Tibial nerve (tissue), 4 donors: ENCODE measurements around the gene C1orf105. TPM values are rescaled to one million over a fixed set of nuclear protein-coding genes. Genes with fewer than 3 reads are reported as not detected.

Experiments used
- DNase-seq, 2 donors: peaks; one replicate each; pipeline ENCODE4 v3.0.0-alpha.2; 2019; ENCODE audit warnings: low spot score in 2 of 2
- H3K27ac ChIP-seq, 4 donors: fragments of 200-600 bp; sonication (generic) in 3 of 4; one replicate each; pipeline ENCODE4 v1.5.1; 2017 to 2019; ENCODE audit warnings: mild to moderate bottlenecking in 1 of 4
- H3K27me3 ChIP-seq, 2 donors: fragments of 200-600 bp; sonication (generic) in 1 of 2; one replicate each; pipeline versions ENCODE4 v1.5.1 to v1.6.0; 2017 to 2019
- H3K36me3 ChIP-seq, 3 donors: fragments of 200-600 bp; sonication (generic); one replicate each; pipeline ENCODE4 v1.5.1; 2018 to 2019
- H3K4me1 ChIP-seq, 4 donors: fragments of 200-600 bp; sonication (generic) in 3 of 4; one replicate each; pipeline ENCODE4 v1.5.1; 2017 to 2019
- H3K4me3 ChIP-seq, 4 donors: fragments of 200-600 bp; sonication (generic) in 3 of 4; one replicate each; pipeline ENCODE4 v1.5.1; 2017 to 2019; ENCODE audit warnings: mild to moderate bottlenecking in 1 of 4, moderate library complexity in 1 of 4
- H3K9me3 ChIP-seq, 4 donors: fragments of 200-600 bp; sonication (generic) in 3 of 4; one replicate each; pipeline ENCODE4 v1.5.1; 2017 to 2019
- EP300 ChIP-seq, 2 donors: sonication (generic); formaldehyde crosslinking; IDR thresholded peaks; one replicate each; pipeline ENCODE4 v1.6.1; 2017; ENCODE audit warnings: antibody characterized with exemption in 2 of 2, mild to moderate bottlenecking in 1 of 2
- POLR2A ChIP-seq, 2 donors: fragments of 450-650 bp; IDR thresholded peaks; one replicate each; pipeline ENCODE4 v1.6.1; 2017; ENCODE audit warnings: antibody characterized with exemption in 2 of 2, mild to moderate bottlenecking in 2 of 2, moderate library complexity in 2 of 2
- WGBS, 2 donors: methylation state at CpG; one replicate each; pipeline ENCODE4 v1.1.5; 2018; 5-methylcytosine and 5-hydroxymethylcytosine counted together
- total RNA-seq, 4 donors: library from RNA; depleted of rRNA; stranded (reverse); fragments of >200 nt; gene quantifications; one replicate each; pipeline ENCODE4 v1.1.0, GENCODE V29; 2016
- TF ChIP-seq, protein P1 (sequence below), 5 experiments: fragments of 200-600 bp in 3 of 5; fragments of 450-650 bp in 2 of 5; sonication (generic) in 3 of 5; IDR thresholded peaks; one replicate each; pipeline ENCODE4 v1.5.1; 2016 to 2019; ENCODE audit warnings: antibody characterized with exemption in 5 of 5, mild to moderate bottlenecking in 3 of 5, moderate library complexity in 2 of 5

C1orf105 gene
- total RNA-seq, 4 donors from 2014 or later, result not detected

DNA sequence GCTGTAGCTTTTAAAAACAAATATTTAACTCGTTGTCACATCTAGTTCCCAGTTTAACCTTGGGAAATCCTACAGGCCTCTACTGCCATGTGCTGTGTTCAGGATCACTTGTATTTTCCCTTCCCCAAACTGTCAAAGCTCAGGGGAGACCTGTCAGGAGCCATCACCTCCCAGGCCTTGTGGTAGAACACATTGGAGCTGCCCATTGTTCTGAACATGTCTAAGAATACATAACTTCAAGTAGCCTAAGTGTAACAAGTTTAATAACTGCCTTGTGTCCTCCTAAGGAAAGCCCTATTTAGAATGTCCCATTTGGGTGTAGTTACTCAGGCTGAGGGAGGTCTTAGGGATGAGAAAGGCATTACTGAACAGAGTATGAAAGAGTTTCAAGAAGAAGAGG, 52.0 kb downstream of the C1orf105 start:
- no peak for DNase-seq
- no peak for TF ChIP-seq POLR2A (IDR thresholded peaks at IDR 0.05)
- no peak overlapping the region for H3K4me3 ChIP-seq
- H3K27ac ChIP-seq, result no peak overlapping the region
- H3K9me3 ChIP-seq, result no peaks in the 10 kb centered on the region
- no peaks in the 10 kb centered on the region for H3K36me3 ChIP-seq
- H3K4me1 ChIP-seq, result peaks cover 0 to 11% (median 0%) of the 10 kb centered on the region in 4 donors
- H3K27me3 ChIP-seq, result no peaks in the 10 kb centered on the region
- WGBS, 2 donors, result 79 to 81% methylated on average over 1 of the region's 1 CpG

DNA sequence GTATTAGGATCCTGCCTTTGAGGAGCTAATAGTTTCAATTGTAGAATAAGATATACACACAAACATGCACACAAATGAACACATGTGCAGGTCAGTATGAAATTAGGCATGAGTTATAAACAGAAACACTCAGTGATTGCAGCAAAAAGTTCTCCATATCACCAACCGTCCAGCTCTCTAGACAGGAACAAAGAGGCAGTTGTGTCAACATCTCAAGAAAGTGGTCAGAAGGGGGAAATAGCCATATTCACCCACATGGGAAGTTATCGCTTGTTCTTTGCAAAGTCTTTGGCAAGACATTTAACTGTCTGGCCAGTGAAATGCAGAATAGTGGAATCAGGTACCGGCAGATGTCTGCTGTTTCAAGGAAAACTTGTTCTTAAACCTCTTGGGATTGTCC, 52.8 kb downstream of the C1orf105 start:
- Histone ChIP-seq H3K4me3 (no peak overlapping the region), H3K27ac (no peak overlapping the region), H3K36me3 (no peaks in the 10 kb centered on the region), H3K27me3 (no peaks in the 10 kb centered on the region), H3K9me3 (no peaks in the 10 kb centered on the region), H3K4me1 (peaks cover 0 to 11% (median 0%) of the 10 kb centered on the region in 4 donors)
- TF ChIP-seq, protein P1, sequence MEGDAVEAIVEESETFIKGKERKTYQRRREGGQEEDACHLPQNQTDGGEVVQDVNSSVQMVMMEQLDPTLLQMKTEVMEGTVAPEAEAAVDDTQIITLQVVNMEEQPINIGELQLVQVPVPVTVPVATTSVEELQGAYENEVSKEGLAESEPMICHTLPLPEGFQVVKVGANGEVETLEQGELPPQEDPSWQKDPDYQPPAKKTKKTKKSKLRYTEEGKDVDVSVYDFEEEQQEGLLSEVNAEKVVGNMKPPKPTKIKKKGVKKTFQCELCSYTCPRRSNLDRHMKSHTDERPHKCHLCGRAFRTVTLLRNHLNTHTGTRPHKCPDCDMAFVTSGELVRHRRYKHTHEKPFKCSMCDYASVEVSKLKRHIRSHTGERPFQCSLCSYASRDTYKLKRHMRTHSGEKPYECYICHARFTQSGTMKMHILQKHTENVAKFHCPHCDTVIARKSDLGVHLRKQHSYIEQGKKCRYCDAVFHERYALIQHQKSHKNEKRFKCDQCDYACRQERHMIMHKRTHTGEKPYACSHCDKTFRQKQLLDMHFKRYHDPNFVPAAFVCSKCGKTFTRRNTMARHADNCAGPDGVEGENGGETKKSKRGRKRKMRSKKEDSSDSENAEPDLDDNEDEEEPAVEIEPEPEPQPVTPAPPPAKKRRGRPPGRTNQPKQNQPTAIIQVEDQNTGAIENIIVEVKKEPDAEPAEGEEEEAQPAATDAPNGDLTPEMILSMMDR (IDR thresholded peaks at IDR 0.05), result no peak
- TF ChIP-seq POLR2A (IDR thresholded peaks at IDR 0.05) (no peak), EP300 (IDR thresholded peaks at IDR 0.05) (no peak)
- no peak for DNase-seq
- 27 to 38% methylated on average over 3 of the region's 3 CpGs for WGBS, 2 donors

DNA sequence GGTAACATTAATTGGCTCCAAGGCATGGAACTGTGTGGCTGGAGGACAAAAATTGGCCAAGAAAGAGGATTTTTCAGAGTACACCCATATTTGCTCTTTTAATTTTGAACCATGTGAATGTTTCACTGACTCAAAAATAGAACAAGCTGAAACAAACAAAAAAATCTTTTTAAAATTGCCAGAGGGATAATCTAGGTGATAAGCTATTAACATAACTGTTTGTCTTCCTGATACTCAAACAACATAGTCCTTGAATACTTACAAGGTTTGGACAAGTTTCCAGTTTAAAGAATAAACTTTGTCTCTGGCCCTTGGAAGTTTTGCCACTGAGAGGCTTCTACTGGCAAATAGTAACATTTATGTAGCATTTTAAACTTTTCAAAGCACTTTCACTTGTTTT, 53.4 kb downstream of the C1orf105 start:
- no peaks in the 10 kb centered on the region for H3K27me3 ChIP-seq
- H3K27ac ChIP-seq, result no peak overlapping the region
- no peaks in the 10 kb centered on the region for H3K9me3 ChIP-seq
- peaks cover 0 to 11% (median 0%) of the 10 kb centered on the region in 4 donors for H3K4me1 ChIP-seq
- H3K4me3 ChIP-seq, result no peak overlapping the region
- no peaks in the 10 kb centered on the region for H3K36me3 ChIP-seq
- TF ChIP-seq POLR2A (IDR thresholded peaks at IDR 0.05), result no peak
- TF ChIP-seq, protein P1 (IDR thresholded peaks at IDR 0.05), result no peak
- no peak for TF ChIP-seq EP300 (IDR thresholded peaks at IDR 0.05)
- DNase-seq, result no peak

DNA sequence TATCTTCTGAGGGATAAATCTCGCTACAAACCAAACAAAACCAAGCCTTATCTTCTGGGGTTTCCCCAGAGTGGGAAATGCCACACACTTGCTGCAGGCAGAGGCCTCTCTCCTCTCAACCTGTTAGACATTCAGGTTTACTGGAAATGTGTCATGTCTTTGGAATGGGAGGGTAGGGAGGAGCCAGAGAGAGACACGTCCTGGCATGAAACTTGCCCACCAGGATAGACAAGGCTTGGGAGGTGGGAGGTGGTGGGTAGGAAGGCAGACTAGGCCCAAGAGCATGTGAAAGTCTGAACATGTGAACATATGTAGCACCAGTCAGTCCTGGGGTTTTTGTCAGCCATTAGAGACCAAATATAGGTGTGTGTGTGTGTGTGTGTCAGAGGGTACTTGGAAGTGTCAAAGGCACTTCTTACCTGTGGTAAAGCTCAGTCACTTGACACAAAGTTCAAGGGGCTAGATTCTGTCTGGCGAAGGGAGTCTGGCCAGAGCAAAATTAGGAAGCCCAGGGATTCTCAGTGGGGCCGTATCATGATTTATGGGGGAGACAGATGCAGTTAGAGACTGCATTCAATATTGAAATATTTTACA, 55.8 kb downstream of the C1orf105 start:
- WGBS, 2 donors, result 69 to 72% methylated on average over 4 of the region's 4 CpGs
- Histone ChIP-seq H3K27ac (no peak overlapping the region), H3K4me3 (no peak overlapping the region), H3K4me1 (peaks cover 0 to 11% (median 0%) of the 10 kb centered on the region in 4 donors), H3K9me3 (no peaks in the 10 kb centered on the region), H3K27me3 (no peaks in the 10 kb centered on the region), H3K36me3 (no peaks in the 10 kb centered on the region)
- TF ChIP-seq POLR2A (IDR thresholded peaks at IDR 0.05) (no peak), EP300 (IDR thresholded peaks at IDR 0.05) (no peak)
- TF ChIP-seq, protein P1 (IDR thresholded peaks at IDR 0.05), result no peak
- no peak for DNase-seq

DNA sequence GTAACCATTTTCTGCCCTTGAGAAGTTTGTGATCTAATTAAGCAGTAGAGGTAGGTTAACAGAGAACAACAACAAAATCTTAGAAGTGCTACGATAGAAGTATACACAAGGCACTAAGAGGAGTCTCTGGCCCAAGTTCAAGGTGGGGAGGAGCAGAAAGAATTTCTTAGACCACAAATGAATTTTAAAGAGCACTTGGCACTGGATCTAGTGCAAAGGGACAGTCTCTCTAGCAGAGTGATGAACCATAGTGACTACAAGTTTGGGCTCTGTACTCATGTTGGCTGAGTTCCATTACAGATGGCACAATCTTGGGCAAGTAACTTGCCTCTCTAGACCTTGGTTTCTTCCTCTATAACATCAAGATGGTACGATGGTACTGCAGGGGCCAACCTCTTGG, 56.7 kb downstream of the C1orf105 start:
- Histone ChIP-seq H3K4me1 (peaks cover 0 to 11% (median 0%) of the 10 kb centered on the region in 4 donors), H3K36me3 (no peaks in the 10 kb centered on the region), H3K27ac (no peak overlapping the region), H3K9me3 (no peaks in the 10 kb centered on the region), H3K27me3 (no peaks in the 10 kb centered on the region), H3K4me3 (no peak overlapping the region)
- DNase-seq, result no peak
- 82 to 84% methylated on average over 2 of the region's 2 CpGs for WGBS, 2 donors
- TF ChIP-seq EP300 (IDR thresholded peaks at IDR 0.05), result no peak
- TF ChIP-seq, protein P1 (IDR thresholded peaks at IDR 0.05), result no peak
- no peak for TF ChIP-seq POLR2A (IDR thresholded peaks at IDR 0.05)

DNA sequence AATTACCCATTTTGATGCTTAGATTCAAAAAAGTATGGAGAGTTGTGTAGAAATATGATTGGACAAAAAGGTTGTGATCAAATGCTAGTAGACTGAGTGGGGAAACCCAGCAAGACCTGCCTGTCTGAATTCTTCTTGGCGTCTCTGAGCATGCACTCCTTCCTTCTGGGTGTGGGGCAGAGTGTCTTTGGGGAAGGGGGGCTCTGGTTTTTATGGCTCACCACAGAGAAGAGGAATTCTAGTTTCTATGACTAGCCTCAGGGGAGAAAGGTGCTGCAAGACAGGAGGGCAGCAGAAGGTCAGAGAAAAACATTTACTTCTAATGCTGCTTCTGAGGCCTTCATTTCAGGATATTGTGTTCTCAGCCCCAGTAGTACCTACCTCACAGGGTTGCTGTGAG, 57.3 kb downstream of the C1orf105 start:
- WGBS, 2 donors, result 78 to 80% methylated on average over 1 of the region's 1 CpG
- no peaks in the 10 kb centered on the region for H3K9me3 ChIP-seq
- H3K4me1 ChIP-seq, result peaks cover 0 to 11% (median 0%) of the 10 kb centered on the region in 4 donors
- H3K27me3 ChIP-seq, result no peaks in the 10 kb centered on the region
- H3K36me3 ChIP-seq, result no peaks in the 10 kb centered on the region
- TF ChIP-seq EP300 (IDR thresholded peaks at IDR 0.05), result no peak
- TF ChIP-seq, protein P1 (IDR thresholded peaks at IDR 0.05), result no peak
- TF ChIP-seq POLR2A (IDR thresholded peaks at IDR 0.05), result no peak
- H3K27ac ChIP-seq, result no peak overlapping the region
- DNase-seq, result no peak
- no peak overlapping the region for H3K4me3 ChIP-seq
